HG02938 (cell line): ENCODE data around the gene ARID1B.

Source experiments
- ATAC-seq: cut with Tn5 transposase; IDR thresholded peaks from one replicate; pipeline ENCODE4 v1.9.1; 2021; ENCODE audit warnings: mild to moderate bottlenecking, moderate library complexity; ENCODE audit not compliant: unreplicated experiment

ARID1B gene

DNA sequence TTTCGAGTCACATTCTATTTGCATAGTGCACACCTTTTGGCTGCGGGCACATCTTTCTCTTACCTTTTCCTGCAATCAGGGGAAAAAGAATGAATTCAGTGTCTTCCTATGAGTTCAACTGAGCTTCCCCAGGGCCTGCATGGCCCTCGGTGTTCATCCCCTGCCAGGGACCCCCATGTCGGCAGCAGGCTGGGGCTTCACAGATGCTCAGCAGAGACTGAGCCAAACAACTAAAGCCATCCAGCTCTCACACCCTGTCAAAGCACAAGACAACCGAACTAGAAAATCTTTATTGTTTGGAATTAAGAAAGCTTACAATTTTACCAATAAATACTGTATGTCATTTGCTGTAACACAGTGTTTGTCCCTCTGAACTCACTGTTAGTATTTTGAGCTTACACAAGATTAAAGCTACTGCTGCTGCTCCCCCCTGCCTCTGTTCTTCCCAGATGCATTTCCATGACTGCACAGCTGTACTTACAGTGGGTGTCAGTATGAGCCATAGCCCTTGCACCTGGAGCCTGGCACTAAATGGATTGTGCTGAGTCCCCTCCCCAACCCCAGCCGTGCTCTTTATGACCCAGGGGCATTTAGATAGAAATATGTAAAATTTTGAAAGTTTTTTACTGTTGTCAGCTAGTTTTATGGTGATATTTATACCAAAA is 340.4 kb downstream of the ARID1B start:
- no peak for ATAC-seq

DNA sequence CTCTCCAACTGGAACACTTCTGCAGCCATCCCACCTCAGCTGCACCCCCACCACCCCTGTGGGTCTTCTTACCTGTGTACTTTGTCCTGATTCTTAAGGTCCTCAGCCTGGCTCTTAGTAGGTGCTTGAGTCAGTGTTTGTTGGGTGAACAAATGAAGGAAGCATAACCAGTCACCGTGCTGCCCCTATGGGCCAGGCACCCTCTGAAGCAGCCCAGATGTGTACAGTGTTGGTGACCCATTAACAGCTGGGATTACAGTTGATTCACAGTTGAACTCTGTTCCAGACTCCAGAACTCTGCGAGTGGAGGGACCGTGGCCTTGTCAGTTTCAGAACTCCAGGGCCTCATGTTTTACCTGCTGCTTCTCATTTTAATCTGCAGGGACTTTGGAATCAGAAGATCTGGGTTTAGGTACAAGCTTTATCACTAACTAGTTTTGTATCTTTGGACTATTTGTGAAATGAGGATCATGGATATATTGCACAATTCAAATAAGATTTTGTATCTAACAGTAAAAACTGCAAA is 342.4 kb downstream of the ARID1B start:
- ATAC-seq: no peak

- no peak for ATAC-seq
Observed at GRCh38 chr6:157120534-157121232, 343.5 kb downstream of the ARID1B start.

GRCh38 chr6:157121897-157122296 is 344.7 kb downstream of the ARID1B start:
- no peak for ATAC-seq

DNA sequence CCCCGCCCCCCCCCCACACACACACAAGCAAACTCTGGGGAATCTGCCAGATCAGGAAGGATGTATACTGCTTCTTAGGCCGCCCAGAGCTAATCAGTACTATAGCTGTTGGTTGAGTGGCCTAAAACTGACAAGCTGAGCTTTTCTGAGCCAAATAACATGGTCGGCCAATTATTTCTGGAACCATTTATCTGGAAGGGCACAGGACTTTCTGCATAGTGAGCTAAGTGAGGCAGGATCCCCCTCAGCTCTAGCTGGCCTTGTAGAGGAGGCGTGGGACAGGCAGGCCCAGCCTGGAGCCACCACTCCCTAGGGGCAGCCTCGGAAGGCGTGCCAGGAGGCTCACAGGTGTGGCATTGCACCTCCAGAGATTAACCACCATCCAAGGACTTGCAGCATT is 346.1 kb downstream of the ARID1B start:
- ATAC-seq: no peak

- no peak for ATAC-seq
Observed at GRCh38 chr6:157124485-157125254, 347.5 kb downstream of the ARID1B start.

DNA sequence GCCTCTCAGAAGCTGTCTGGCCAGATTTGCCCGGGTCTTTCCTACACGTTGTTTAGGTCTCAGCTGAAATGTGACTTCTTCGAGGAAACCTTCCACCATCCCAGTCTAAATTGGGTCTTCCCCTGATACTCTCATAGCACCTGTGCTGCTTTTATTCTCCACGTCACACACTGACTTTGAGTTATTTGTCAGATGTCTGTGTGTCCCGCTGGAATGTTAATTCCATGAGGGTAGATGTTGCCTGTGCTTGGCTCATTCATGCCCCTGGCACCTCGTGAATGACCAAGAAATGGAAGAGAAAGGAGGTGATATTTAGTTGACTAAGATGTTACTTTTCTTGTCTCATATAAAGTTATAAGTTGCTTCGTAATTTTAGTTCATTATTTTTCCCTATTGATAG is 348.4 kb downstream of the ARID1B start:
- ATAC-seq: no peak

- ATAC-seq: no peak
Observed at GRCh38 chr6:157126183-157127098, 349.3 kb downstream of the ARID1B start.

GRCh38 chr6:157128235-157128775 is 351.1 kb downstream of the ARID1B start:
- ATAC-seq: no peak

GRCh38 chr6:157131250-157131649 is 354.1 kb downstream of the ARID1B start:
- no peak for ATAC-seq

GRCh38 chr6:157133856-157134255 is 356.7 kb downstream of the ARID1B start:
- ATAC-seq: no peak

DNA sequence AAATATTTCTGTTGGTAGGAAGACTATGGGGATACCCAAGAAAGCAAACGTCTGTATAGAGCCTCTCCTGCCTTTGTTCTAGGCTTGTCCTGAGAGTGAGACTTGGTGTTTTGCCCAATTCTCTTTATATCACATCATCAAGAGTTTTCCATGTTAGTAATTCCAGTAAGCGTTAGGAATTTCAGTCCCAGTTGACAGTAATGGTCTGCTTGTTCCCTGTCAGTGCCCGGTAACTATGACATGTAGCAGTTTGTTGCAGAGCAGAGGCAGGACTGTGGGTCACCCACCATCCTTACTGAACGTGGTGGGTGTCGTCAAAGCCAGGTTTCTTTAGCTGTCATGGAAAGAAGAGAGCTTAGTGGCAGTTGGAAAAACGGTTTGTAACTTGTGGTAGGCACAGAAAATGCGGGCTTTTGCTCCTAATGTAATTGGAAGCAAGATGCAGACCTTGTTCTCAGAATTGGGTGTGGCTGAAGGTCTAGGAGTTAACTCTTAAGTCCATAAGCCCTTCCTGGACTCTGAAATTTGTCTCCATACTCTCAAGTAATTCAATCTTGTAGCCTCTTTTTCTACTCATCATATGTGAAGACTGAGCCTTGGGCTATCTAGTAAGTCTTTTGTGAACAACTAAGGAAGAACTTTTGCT is 357.3 kb downstream of the ARID1B start:
- ATAC-seq: no peak

DNA sequence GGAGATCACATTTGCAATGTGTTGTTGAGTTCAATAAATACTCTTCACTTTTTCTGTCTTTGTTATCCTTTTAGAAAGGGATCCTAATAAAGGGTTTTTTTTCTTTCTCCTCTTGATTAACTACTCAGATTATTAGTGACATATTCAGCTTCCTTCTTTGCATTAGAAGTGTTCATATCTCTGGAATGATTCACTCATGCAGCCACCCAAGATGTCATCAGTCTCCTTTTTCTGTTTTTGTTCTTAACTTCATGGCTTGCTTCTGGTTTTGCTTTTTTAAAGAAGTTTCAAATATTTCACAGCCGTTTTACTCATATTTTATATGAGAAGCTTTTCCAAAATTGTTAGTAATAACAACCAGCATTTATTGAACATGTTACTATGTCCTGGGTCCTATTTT is 358.5 kb downstream of the ARID1B start:
- ATAC-seq: no peak

GRCh38 chr6:157137501-157137900 is 360.3 kb downstream of the ARID1B start:
- no peak for ATAC-seq

DNA sequence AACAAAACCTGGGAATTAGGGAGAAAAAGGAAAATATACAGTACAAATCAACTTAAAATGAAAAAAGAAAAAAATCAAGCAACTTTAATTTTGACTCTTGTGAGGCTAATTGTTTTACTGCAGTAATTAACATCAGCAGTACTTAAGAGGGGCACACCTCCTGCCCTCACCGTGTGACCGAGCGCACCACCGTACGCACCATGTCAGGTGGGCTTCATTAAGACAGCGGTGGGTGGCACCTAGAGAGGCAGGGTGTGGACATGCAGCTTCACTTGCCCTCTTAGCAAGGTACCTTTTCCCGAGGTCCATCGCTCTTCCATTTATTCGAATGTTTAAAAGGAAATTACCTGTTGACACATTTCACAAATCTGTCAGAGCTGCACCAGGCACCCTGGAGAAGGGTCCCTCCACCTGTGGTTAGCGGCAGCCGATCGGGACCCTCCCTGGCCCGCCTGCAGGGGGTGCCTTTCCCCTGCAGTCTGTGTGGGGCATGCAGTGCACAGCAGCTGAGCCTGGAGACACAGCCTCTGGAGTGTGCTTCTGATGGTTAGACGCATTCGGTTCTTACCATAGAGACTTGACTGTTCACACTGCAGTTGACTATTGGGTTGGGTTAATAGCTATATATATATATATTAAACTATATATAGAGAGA is 362.0 kb downstream of the ARID1B start:
- ATAC-seq: no peak

DNA sequence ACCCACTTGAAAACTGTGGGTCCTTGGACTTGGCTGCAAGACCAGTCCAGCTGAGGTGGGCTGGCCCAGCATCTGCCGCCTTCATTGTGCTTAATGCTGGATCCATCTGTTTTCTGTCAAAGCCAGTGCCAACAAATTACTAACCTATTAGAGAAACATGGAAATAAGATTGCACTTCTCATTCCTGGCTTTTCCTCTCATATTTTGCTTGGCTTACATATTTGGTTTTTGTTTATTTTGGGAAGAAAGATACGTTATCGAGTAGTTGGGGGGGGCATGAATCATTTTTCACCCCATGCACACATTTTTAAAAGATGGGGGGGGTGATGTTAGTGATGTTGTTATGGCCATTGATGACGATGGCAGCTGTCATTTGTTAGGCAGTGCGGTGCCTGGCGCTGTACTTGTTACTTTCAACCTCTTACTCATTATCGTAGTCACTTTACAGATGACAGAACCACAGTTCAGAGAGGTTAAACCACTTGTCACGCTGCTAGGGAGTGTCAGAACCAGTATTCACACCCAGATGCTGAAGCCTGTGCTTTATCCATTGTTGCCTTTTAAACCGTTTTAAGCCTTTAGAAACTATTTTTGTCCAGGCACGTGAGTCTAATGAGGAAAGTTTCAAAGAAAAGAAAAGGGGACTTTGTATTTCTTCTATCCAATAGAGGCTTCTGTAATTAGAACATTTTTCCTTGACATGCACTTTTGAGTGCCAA is 366.2 kb downstream of the ARID1B start:
- ATAC-seq: no peak

- no peak for ATAC-seq
Observed at GRCh38 chr6:157143890-157144798, 367.0 kb downstream of the ARID1B start.
